WI38 (cell line): Measurements from ENCODE around the gene MXRA8.

Experiments used
- H3K4me3 ChIP-seq: 2 replicates; pipeline ENCODE4 v1.5.1; 2011; ENCODE audit warnings: low read depth, mild to moderate bottlenecking, control low read depth, low read length
- CTCF ChIP-seq: IDR thresholded peaks from 2 replicates; pipeline ENCODE4 v1.5.1; 2012; ENCODE audit warnings: low read depth, mild to moderate bottlenecking, control low read depth, low read length

MXRA8 gene

GRCh38 chr1:1335283-1335682 lies 23.1 kb downstream of the MXRA8 start:
- no peak overlapping the region for H3K4me3 ChIP-seq
- TF ChIP-seq CTCF: no peak

GRCh38 chr1:1334835-1335234 lies 23.5 kb downstream of the MXRA8 start:
- H3K4me3 ChIP-seq: no peak overlapping the region
- TF ChIP-seq CTCF: no peak

- TF ChIP-seq CTCF: no peak
- no peak overlapping the region for H3K4me3 ChIP-seq
Measured at GRCh38 chr1:1333551-1334241, 24.7 kb downstream of the MXRA8 start.

GRCh38 chr1:1332774-1333480 lies 25.4 kb downstream of the MXRA8 start:
- no peak overlapping the region for H3K4me3 ChIP-seq
- no peak for TF ChIP-seq CTCF

- no peak for TF ChIP-seq CTCF
- no peak overlapping the region for H3K4me3 ChIP-seq
Measured at GRCh38 chr1:1332031-1332755, 26.2 kb downstream of the MXRA8 start.

- no peak for TF ChIP-seq CTCF
- H3K4me3 ChIP-seq: no peak within 1 kb of the TSS
Measured at GRCh38 chr1:1331068-1331965, 27.0 kb downstream of the MXRA8 start, which contains the start of gene TAS1R3. TAS1R3 (plus strand) TSS chr1:1331280; CDS start chr1:1331346, 66 bp downstream.
